HG03135 (cell line): ENCODE data around the gene PLCG2.
A peak's percentile ranks its signal among the peaks of the same experiment; 100 is the strongest.
"Not testable (repeated sequence)": the region's sequence is repeated elsewhere in the genome, so short reads cannot be mapped to it uniquely, and the experiment has no call there.

Source experiments
- ATAC-seq: cut with Tn5 transposase; IDR thresholded peaks from one replicate; pipeline ENCODE4 v1.9.1; 2021; ENCODE audit warnings: mild to moderate bottlenecking, moderate library complexity; ENCODE audit not compliant: unreplicated experiment

The PLCG2 gene

GRCh38 chr16:81778861-81779535 is at the start of gene PLCG2:
Gene PLCG2, plus strand, starts transcription at chr16:81779291. Its CDS starts 6,699 bp downstream, at chr16:81785990.
- peak; percentile 89 for ATAC-seq

- no peak for ATAC-seq
Observed at GRCh38 chr16:81729451-81729850, 49.6 kb upstream of the PLCG2 start.

GRCh38 chr16:81730090-81731051 is 48.7 kb upstream of the PLCG2 start:
- peak; percentile 90 for ATAC-seq

GRCh38 chr16:81731649-81732048 is 47.4 kb upstream of the PLCG2 start:
- ATAC-seq = no peak

GRCh38 chr16:81732699-81733098 is 46.4 kb upstream of the PLCG2 start:
- ATAC-seq = no peak

GRCh38 chr16:81733295-81733694 is 45.8 kb upstream of the PLCG2 start:
- ATAC-seq = no peak

GRCh38 chr16:81734632-81735434 is 44.3 kb upstream of the PLCG2 start:
- ATAC-seq = no peak

- peak; percentile 56 for ATAC-seq
Observed at GRCh38 chr16:81737885-81738536, 41.1 kb upstream of the PLCG2 start.

- ATAC-seq = no peak
Observed at GRCh38 chr16:81738783-81739496, 40.2 kb upstream of the PLCG2 start.

GRCh38 chr16:81739503-81739902 is 39.6 kb upstream of the PLCG2 start:
- no peak for ATAC-seq

GRCh38 chr16:81740169-81740568 is 38.9 kb upstream of the PLCG2 start:
- peak; percentile 46 for ATAC-seq

- not testable (repeated sequence) for ATAC-seq
Observed at GRCh38 chr16:81741430-81741770, 37.7 kb upstream of the PLCG2 start.

- ATAC-seq = no peak
Observed at GRCh38 chr16:81744385-81744784, 34.7 kb upstream of the PLCG2 start.

GRCh38 chr16:81744911-81745310 is 34.2 kb upstream of the PLCG2 start:
- no peak for ATAC-seq

GRCh38 chr16:81745704-81746558 is 33.2 kb upstream of the PLCG2 start:
- ATAC-seq = peak; percentile 69

GRCh38 chr16:81746566-81746965 is 32.5 kb upstream of the PLCG2 start:
- ATAC-seq = no peak

- no peak for ATAC-seq
Observed at GRCh38 chr16:81748476-81749198, 30.5 kb upstream of the PLCG2 start.

GRCh38 chr16:81752225-81752875 is 26.7 kb upstream of the PLCG2 start:
- peak; percentile 82 for ATAC-seq
